Neural crest cell (in vitro differentiated cells): ENCODE measurements around the gene ITGA2B. TPM values are rescaled to one million over a fixed set of nuclear protein-coding genes. Genes with fewer than 3 reads are reported as not detected.

ENCODE experiments used
- DNase-seq: peaks from one replicate; pipeline ENCODE4 v3.0.0; 2021; ENCODE audit warnings: low read depth, mixed read lengths, low spot score
- H3K27ac Mint-ChIP-seq: one replicate; pipeline ENCODE4 v1.8.0; 2021; ENCODE audit warnings: mild to moderate bottlenecking, mixed read lengths; ENCODE audit not compliant: unreplicated experiment
- H3K27me3 Mint-ChIP-seq: 2 replicates; pipeline ENCODE4 v1.8.0; 2021; ENCODE audit warnings: low read depth, mild to moderate bottlenecking, mixed read lengths
- H3K36me3 Mint-ChIP-seq: 2 replicates; pipeline ENCODE4 v1.8.0; 2021; ENCODE audit warnings: low read depth, mild to moderate bottlenecking, mixed read lengths
- H3K4me1 Mint-ChIP-seq: 2 replicates; pipeline ENCODE4 v1.8.0; 2021; ENCODE audit warnings: mixed read lengths
- H3K4me3 Mint-ChIP-seq: one replicate; pipeline ENCODE4 v1.8.0; 2021; ENCODE audit warnings: mild to moderate bottlenecking, mixed read lengths
- H3K9me3 Mint-ChIP-seq: 2 replicates; pipeline ENCODE4 v1.8.0; 2021; ENCODE audit warnings: mixed read lengths
- total RNA-seq: library from RNA; stranded (reverse); gene quantifications from 2 replicates; pipeline ENCODE4 v1.2.1, GENCODE V29; 2021
- TF ChIP-seq, protein P1 (sequence below): fragments of 200-600 bp; sonication (generic); conservative IDR thresholded peaks from 2 replicates; pipeline ENCODE4 v1.5.0; 2021; ENCODE audit warnings: antibody characterized with exemption, mild to moderate bottlenecking

The ITGA2B gene
- total RNA-seq, 1 donor from 2014 or later, result 7.3 TPM

DNA sequence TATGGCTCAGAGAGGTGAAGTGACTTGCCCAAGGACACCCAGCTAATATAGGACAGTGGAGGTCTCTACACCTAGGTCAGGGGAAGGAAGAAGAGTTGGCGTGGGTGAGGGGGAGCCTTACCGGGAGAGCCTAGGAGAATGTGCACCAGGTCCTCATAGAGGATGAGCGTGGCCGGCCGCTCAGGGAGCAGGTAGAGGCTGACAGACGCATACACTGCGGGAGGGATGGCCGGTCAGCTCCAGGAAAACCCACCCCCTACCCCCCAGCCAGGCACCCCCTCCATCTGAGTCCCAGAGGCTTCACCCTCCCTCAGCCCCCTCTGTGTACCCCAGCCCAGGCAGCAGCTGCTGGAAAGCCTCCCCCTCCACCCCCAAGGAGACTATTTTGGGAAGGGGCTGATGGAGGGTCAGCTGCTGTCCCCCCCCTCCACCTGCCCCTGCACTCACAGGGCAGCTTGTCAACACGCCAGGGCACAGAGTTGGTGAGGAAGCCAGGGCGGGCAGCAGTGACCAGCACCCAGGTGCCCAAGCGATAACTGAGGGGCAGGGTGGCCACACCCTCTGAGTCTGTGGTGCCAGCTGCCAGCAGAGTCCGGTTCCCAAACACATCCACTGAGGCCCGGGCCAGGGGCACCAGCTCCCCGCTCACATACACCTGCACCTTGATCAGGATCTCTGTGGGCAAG lies 29.8 kb downstream of the ITGA2B start:
- H3K27ac Mint-ChIP-seq, result no peak overlapping the region
- H3K9me3 Mint-ChIP-seq, result no peaks in the 10 kb centered on the region
- no peaks in the 10 kb centered on the region for H3K36me3 Mint-ChIP-seq
- peak overlapping the region; percentile 23 for H3K4me3 Mint-ChIP-seq
- DNase-seq, result no peak
- H3K4me1 Mint-ChIP-seq, result peaks cover 18% of the 10 kb centered on the region
- TF ChIP-seq, protein P1, sequence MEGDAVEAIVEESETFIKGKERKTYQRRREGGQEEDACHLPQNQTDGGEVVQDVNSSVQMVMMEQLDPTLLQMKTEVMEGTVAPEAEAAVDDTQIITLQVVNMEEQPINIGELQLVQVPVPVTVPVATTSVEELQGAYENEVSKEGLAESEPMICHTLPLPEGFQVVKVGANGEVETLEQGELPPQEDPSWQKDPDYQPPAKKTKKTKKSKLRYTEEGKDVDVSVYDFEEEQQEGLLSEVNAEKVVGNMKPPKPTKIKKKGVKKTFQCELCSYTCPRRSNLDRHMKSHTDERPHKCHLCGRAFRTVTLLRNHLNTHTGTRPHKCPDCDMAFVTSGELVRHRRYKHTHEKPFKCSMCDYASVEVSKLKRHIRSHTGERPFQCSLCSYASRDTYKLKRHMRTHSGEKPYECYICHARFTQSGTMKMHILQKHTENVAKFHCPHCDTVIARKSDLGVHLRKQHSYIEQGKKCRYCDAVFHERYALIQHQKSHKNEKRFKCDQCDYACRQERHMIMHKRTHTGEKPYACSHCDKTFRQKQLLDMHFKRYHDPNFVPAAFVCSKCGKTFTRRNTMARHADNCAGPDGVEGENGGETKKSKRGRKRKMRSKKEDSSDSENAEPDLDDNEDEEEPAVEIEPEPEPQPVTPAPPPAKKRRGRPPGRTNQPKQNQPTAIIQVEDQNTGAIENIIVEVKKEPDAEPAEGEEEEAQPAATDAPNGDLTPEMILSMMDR, result no peak
- peaks cover 2% of the 10 kb centered on the region for H3K27me3 Mint-ChIP-seq

DNA sequence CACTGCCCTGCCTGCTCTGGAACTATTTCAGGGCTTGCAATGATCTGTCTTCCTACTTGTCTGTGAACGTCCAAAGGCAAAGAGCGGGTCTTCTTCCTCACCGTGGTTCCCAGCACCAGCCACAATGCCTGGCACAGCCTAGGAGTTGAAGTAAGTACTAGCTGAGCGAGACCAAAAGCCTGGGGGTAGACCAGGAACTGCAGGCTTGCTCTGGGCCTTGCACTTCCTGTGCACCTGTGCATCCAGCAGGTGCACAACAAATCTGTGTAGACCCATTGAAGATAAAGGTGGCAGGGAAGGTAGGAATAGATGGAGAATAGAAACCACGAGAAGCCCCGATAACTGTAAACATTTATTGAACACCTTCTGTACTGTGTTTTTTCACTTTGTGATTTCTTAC lies 30.4 kb downstream of the ITGA2B start:
- Mint-ChIP-seq H3K9me3 (no peaks in the 10 kb centered on the region), H3K4me3 (peak overlapping the region; percentile 23), H3K27me3 (no peaks in the 10 kb centered on the region), H3K4me1 (peaks cover 18% of the 10 kb centered on the region), H3K36me3 (no peaks in the 10 kb centered on the region), H3K27ac (no peak overlapping the region)
- TF ChIP-seq, protein P1, result no peak
- no peak for DNase-seq

DNA sequence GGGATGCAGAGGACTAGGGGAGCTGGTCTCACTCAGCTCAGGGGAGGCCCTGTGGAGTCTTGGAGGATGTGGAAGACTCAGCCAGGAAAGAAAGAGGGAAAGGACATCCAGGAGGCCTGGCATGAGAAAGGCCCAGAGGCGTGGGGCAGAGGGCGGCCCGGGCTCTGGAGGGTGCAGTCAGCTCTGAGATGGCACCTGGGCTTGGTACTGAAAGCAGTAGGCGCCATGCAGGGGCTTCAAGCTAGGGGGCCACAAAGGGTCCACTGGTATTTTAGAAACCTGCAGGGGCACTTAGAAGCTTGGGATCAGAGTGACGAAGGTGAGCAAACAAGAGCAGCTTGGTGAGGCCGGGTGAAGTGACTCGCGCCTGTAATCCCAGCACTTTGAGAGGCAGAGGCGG lies 31.4 kb downstream of the ITGA2B start:
- peaks cover 20% of the 10 kb centered on the region for H3K4me1 Mint-ChIP-seq
- TF ChIP-seq, protein P1, result no peak
- peaks cover under 1% of the 10 kb centered on the region for H3K36me3 Mint-ChIP-seq
- DNase-seq, result no peak
- no peaks in the 10 kb centered on the region for H3K9me3 Mint-ChIP-seq
- peak overlapping the region; percentile 64 for H3K4me3 Mint-ChIP-seq
- no peak overlapping the region for H3K27ac Mint-ChIP-seq
- peaks cover 2% of the 10 kb centered on the region for H3K27me3 Mint-ChIP-seq

DNA sequence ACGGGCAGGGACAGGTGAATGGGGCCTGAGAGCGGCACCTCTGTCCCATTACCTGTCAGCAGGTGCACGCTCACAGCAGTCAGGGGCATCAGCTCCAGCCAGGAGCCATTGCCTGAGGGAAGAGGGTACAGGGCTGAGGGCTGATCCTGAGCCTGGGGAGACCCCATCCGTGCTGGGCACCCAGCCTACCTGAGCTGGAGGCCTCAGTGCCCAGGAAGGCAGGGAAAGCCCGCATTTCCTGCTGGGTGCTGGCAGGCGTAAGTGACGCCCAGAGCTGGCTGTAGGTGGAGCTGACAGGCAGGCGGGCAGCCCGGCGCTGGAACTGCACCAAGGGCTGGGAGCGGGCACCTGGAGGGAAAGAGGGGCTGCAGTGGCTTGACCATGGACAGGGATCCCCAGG lies 33.2 kb downstream of the ITGA2B start:
- Mint-ChIP-seq H3K4me3 (no peak overlapping the region), H3K9me3 (no peaks in the 10 kb centered on the region), H3K4me1 (peaks cover 17% of the 10 kb centered on the region), H3K36me3 (peaks cover 3% of the 10 kb centered on the region), H3K27me3 (peaks cover 5% of the 10 kb centered on the region), H3K27ac (no peak overlapping the region)
- TF ChIP-seq, protein P1, result no peak
- no peak for DNase-seq

DNA sequence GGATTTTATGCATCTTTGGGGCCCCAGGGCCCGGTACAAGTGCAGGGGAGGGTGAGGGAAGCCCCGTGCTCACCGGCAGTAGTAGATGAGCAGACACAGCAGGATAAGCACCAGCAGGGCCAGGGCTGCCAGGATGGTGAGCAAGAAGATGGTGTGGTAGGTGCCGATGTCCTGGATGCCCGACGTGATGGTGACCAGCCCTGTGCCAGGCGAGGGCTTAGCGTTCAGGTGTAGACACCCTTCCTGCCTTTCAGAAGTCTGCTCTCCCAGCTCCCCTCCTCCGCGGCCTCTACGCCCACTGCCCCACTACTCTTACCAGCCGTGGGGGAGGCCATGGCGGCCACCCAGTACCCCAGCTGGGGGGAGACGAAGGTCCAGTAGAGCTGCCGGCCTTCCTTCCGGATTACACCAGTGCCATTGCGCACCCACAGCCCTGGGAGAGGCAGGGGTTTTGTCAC lies 33.8 kb downstream of the ITGA2B start:
- Mint-ChIP-seq H3K36me3 (peaks cover 3% of the 10 kb centered on the region), H3K27me3 (peaks cover 7% of the 10 kb centered on the region), H3K4me3 (peak overlapping the region; percentile 67), H3K9me3 (no peaks in the 10 kb centered on the region), H3K4me1 (peaks cover 11% of the 10 kb centered on the region), H3K27ac (no peak overlapping the region)
- DNase-seq, result no peak
- TF ChIP-seq, protein P1, result no peak
